Esophagus squamous epithelium (tissue), 5 donors: ENCODE measurements around the gene LRP5. TPM values are rescaled to one million over a fixed set of nuclear protein-coding genes. Genes with fewer than 3 reads are reported as not detected.

ENCODE experiments used
- DNase-seq: peaks from one replicate; lab custom pipeline; 2025; lab: John Stamatoyannopoulos, UW
- H3K27ac ChIP-seq, 4 donors: fragments of 200-600 bp; sonication (generic); one replicate each; pipeline ENCODE4 v1.5.1; 2016 to 2019; ENCODE audit warnings: mild to moderate bottlenecking in 1 of 4
- H3K27me3 ChIP-seq, 4 donors: fragments of 200-600 bp; sonication (generic); 1 replicate in 3 of 4; 2 replicates in 1 of 4; pipeline versions ENCODE4 v1.5.1 to v1.6.0; 2017 to 2021; ENCODE audit warnings: antibody characterized with exemption in 1 of 4
- H3K36me3 ChIP-seq, 3 donors: fragments of 200-600 bp; sonication (generic); one replicate each; pipeline ENCODE4 v1.5.1; 2016 to 2019
- H3K4me1 ChIP-seq, 3 donors: fragments of 200-600 bp; sonication (generic); one replicate each; pipeline ENCODE4 v1.5.1; 2017 to 2019
- H3K4me3 ChIP-seq, 4 donors: fragments of 200-600 bp; sonication (generic); 1 replicate in 3 of 4; 2 replicates in 1 of 4; pipeline ENCODE4 v1.5.1; 2016 to 2019; ENCODE audit warnings: mild to moderate bottlenecking in 2 of 4, moderate library complexity in 1 of 4
- H3K9me3 ChIP-seq, 3 donors: fragments of 200-600 bp; sonication (generic); one replicate each; pipeline ENCODE4 v1.5.1; 2016 to 2019
- CTCF ChIP-seq, 6 experiments: fragments of 450-650 bp in 4 of 6; fragments of 200-600 bp in 2 of 6; sonication (generic) in 2 of 6; IDR thresholded peaks; one replicate each; pipeline ENCODE4 v1.5.1; 2016 to 2019; ENCODE audit warnings: antibody characterized with exemption in 6 of 6, mild to moderate bottlenecking in 4 of 6, moderate library complexity in 4 of 6
- POLR2A ChIP-seq, 4 donors: fragments of 450-650 bp; IDR thresholded peaks; one replicate each; pipeline ENCODE4 v1.6.1; 2017; ENCODE audit warnings: antibody characterized with exemption in 4 of 4, mild to moderate bottlenecking in 4 of 4, moderate library complexity in 3 of 4
- WGBS, 2 donors: methylation state at CpG; one replicate each; pipeline ENCODE4 v1.1.5; 2018; 5-methylcytosine and 5-hydroxymethylcytosine counted together
- intact Hi-C: fragments of 100-400 bp; cut with DNase I; formaldehyde crosslinking; loops from one replicate; pipeline ENCODE4 v1.15.0; 2022
- total RNA-seq, 4 donors: library from RNA; depleted of rRNA; stranded (reverse); fragments of >200 nt; gene quantifications; one replicate each; pipeline ENCODE4 v1.1.0, GENCODE V29; 2016
- donor health status: DM: yes; HTN: yes; CAD: no.

LRP5 gene
- total RNA-seq, 4 donors from 2014 or later = 13.7 to 24.0 (median 20.9) TPM

GRCh38 chr11:68373189-68373814 is 60.9 kb downstream of the LRP5 start:
- no peaks in the 10 kb centered on the region for H3K27me3 ChIP-seq
- H3K4me1 ChIP-seq = peaks cover 29 to 80% (median 48%) of the 10 kb centered on the region in 3 donors
- no peaks in the 10 kb centered on the region for H3K9me3 ChIP-seq
- TF ChIP-seq POLR2A (IDR thresholded peaks at IDR 0.05) (no peak), CTCF (IDR thresholded peaks at IDR 0.05) (no peak)
- no peak for DNase-seq
- no peak overlapping the region for H3K4me3 ChIP-seq
- intact Hi-C loops = loop anchor here (10.0 kb wide), 1 partner anchor 59 kb away; the partner anchor contains the start of gene LRP5
- H3K36me3 ChIP-seq = peaks cover 0 to 19% (median 0%) of the 10 kb centered on the region in 3 donors
- peak overlapping the region; percentile 49 to 91 (median 78) for H3K27ac ChIP-seq
- 56 to 68% methylated on average over 7 of the region's 22 CpGs for WGBS, 2 donors

- H3K27me3 ChIP-seq = no peaks in the 10 kb centered on the region
- H3K36me3 ChIP-seq = peaks cover 0 to 16% (median 0%) of the 10 kb centered on the region in 3 donors
- TF ChIP-seq CTCF (IDR thresholded peaks at IDR 0.05) (no peak), POLR2A (IDR thresholded peaks at IDR 0.05) (no peak)
- H3K4me3 ChIP-seq = peak overlapping the region in 1 of 4 donors; percentile 39
- H3K4me1 ChIP-seq = peaks cover 29 to 84% (median 49%) of the 10 kb centered on the region in 3 donors
- intact Hi-C loops = loop anchor here (10.0 kb wide), 1 partner anchor 59 kb away; the partner anchor contains the start of gene LRP5
- 47% methylated on average over 22 to 32 of the region's 33 CpGs for WGBS, 2 donors
- no peak for DNase-seq
- H3K9me3 ChIP-seq = no peaks in the 10 kb centered on the region
- H3K27ac ChIP-seq = peak overlapping the region; percentile 49 to 91 (median 78)
Observed at GRCh38 chr11:68373815-68374501, 61.6 kb downstream of the LRP5 start.

GRCh38 chr11:68374531-68374930 is 62.1 kb downstream of the LRP5 start:
- Histone ChIP-seq H3K27me3 (no peaks in the 10 kb centered on the region), H3K4me1 (peaks cover 28 to 89% (median 55%) of the 10 kb centered on the region in 3 donors), H3K27ac (peak overlapping the region; percentile 49 to 91 (median 78)), H3K9me3 (no peaks in the 10 kb centered on the region), H3K36me3 (peaks cover 0 to 16% (median 0%) of the 10 kb centered on the region in 3 donors), H3K4me3 (peak overlapping the region in 1 of 4 donors; percentile 39)
- intact Hi-C loops = loop anchor here (10.0 kb wide), 1 partner anchor 60 kb away; the partner anchor contains the start of gene LRP5
- TF ChIP-seq POLR2A (IDR thresholded peaks at IDR 0.05) (no peak), CTCF (IDR thresholded peaks at IDR 0.05) (no peak)
- 46 to 51% methylated on average over 7 of the region's 12 CpGs for WGBS, 2 donors
- no peak for DNase-seq

GRCh38 chr11:68375337-68375736 is 62.9 kb downstream of the LRP5 start:
- Histone ChIP-seq H3K27ac (peak overlapping the region in 2 of 4 donors; percentile 18 to 74), H3K27me3 (no peaks in the 10 kb centered on the region), H3K4me1 (peaks cover 24 to 89% (median 56%) of the 10 kb centered on the region in 3 donors), H3K4me3 (no peak overlapping the region), H3K36me3 (peaks cover 0 to 16% (median 0%) of the 10 kb centered on the region in 3 donors), H3K9me3 (no peaks in the 10 kb centered on the region)
- intact Hi-C loops = loop anchor here (10.0 kb wide), 1 partner anchor 61 kb away; the partner anchor contains the start of gene LRP5
- no peak for DNase-seq
- TF ChIP-seq POLR2A (IDR thresholded peaks at IDR 0.05) = no peak
- TF ChIP-seq CTCF (IDR thresholded peaks at IDR 0.05) = no peak
- 79 to 87% methylated on average over 3 to 10 of the region's 13 CpGs for WGBS, 2 donors
